Brain pericyte (primary cell): ENCODE measurements around the gene NFATC2.

ENCODE experiments used
- DNase-seq: peaks from one replicate; pipeline ENCODE4 v3.0.0-alpha.2; 2012; ENCODE audit warnings: low read depth, low spot score

The NFATC2 gene

GRCh38 chr20:51542571-51543421 is at the start of gene NFATC2:
NFATC2 (minus strand) TSS chr20:51542719; CDS start chr20:51542499, 220 bp downstream.
- DNase-seq: no peak

- DNase-seq: no peak
Observed at GRCh38 chr20:51591871-51592270, 49.4 kb upstream of the NFATC2 start.

GRCh38 chr20:51588762-51589161 is 46.2 kb upstream of the NFATC2 start:
- no peak for DNase-seq

- DNase-seq: no peak
Observed at GRCh38 chr20:51587145-51587544, 44.6 kb upstream of the NFATC2 start.

- no peak for DNase-seq
Observed at GRCh38 chr20:51586005-51586440, 43.5 kb upstream of the NFATC2 start.

GRCh38 chr20:51585148-51585547 is 42.6 kb upstream of the NFATC2 start:
- DNase-seq: no peak

- DNase-seq: no peak
Observed at GRCh38 chr20:51584737-51585136, 42.2 kb upstream of the NFATC2 start.

- no peak for DNase-seq
Observed at GRCh38 chr20:51584116-51584515, 41.6 kb upstream of the NFATC2 start.

- no peak for DNase-seq
Observed at GRCh38 chr20:51583499-51583898, 41.0 kb upstream of the NFATC2 start.

GRCh38 chr20:51583073-51583472 is 40.6 kb upstream of the NFATC2 start:
- DNase-seq: no peak

GRCh38 chr20:51581571-51581970 is 39.1 kb upstream of the NFATC2 start:
- no peak for DNase-seq

GRCh38 chr20:51579137-51579536 is 36.6 kb upstream of the NFATC2 start:
- no peak for DNase-seq

- DNase-seq: no peak
Observed at GRCh38 chr20:51578145-51578459, 35.6 kb upstream of the NFATC2 start.

- no peak for DNase-seq
Observed at GRCh38 chr20:51577432-51578144, 35.1 kb upstream of the NFATC2 start.

GRCh38 chr20:51575486-51575885 is 33.0 kb upstream of the NFATC2 start:
- DNase-seq: no peak

GRCh38 chr20:51574248-51575033 is 31.9 kb upstream of the NFATC2 start:
- DNase-seq: no peak

GRCh38 chr20:51573576-51574243 is 31.2 kb upstream of the NFATC2 start:
- no peak for DNase-seq

GRCh38 chr20:51571460-51571794 is 28.9 kb upstream of the NFATC2 start:
- no peak for DNase-seq

GRCh38 chr20:51570739-51571459 is 28.4 kb upstream of the NFATC2 start:
- no peak for DNase-seq

- no peak for DNase-seq
Observed at GRCh38 chr20:51569815-51570738, 27.6 kb upstream of the NFATC2 start.
